Breast epithelium (tissue), 4 donors: ENCODE results near the gene CCSER1. TPM values are rescaled to one million over a fixed set of nuclear protein-coding genes. Genes with fewer than 3 reads are reported as not detected.

Experiments
- DNase-seq, 2 donors: peaks; one replicate each; pipeline ENCODE4 v3.0.0-alpha.2; 2019; ENCODE audit warnings: low spot score in 2 of 2
- H3K27ac ChIP-seq, 2 donors: fragments of 200-600 bp; sonication (generic) in 1 of 2; one replicate each; pipeline ENCODE4 v1.5.1; 2016 to 2019; ENCODE audit warnings: mild to moderate bottlenecking in 1 of 2
- H3K27me3 ChIP-seq, 2 donors: fragments of 200-600 bp; sonication (generic) in 1 of 2; one replicate each; pipeline versions ENCODE4 v1.5.1 to v1.6.0; 2017 to 2019; ENCODE audit warnings: control low read depth in 1 of 2, mild to moderate bottlenecking in 1 of 2
- H3K36me3 ChIP-seq: fragments of 200-600 bp; one replicate; pipeline ENCODE4 v1.5.1; 2019
- H3K4me1 ChIP-seq, 2 donors: fragments of 200-600 bp; sonication (generic); one replicate each; pipeline ENCODE4 v1.5.1; 2016 to 2019; ENCODE audit warnings: control low read depth in 1 of 2
- H3K4me3 ChIP-seq, 3 donors: fragments of 200-600 bp; sonication (generic); 1 replicate in 2 of 3; 2 replicates in 1 of 3; pipeline ENCODE4 v1.5.1; 2016 to 2019; ENCODE audit warnings: mild to moderate bottlenecking in 3 of 3, moderate library complexity in 2 of 3
- H3K9me3 ChIP-seq, 2 donors: fragments of 200-600 bp; sonication (generic) in 1 of 2; one replicate each; pipeline ENCODE4 v1.5.1; 2016 to 2019; ENCODE audit warnings: control low read depth in 1 of 2
- CTCF ChIP-seq, 3 donors: fragments of 450-650 bp; IDR thresholded peaks; one replicate each; pipeline ENCODE4 v1.5.1; 2016 to 2017; ENCODE audit warnings: antibody characterized with exemption in 3 of 3, mild to moderate bottlenecking in 3 of 3, moderate library complexity in 3 of 3
- POLR2A ChIP-seq: fragments of 450-650 bp; IDR thresholded peaks from one replicate; pipeline ENCODE4 v1.6.1; 2016; ENCODE audit warnings: antibody characterized with exemption, mild to moderate bottlenecking, moderate library complexity
- POLR2AphosphoS5 ChIP-seq, 3 donors: sonication (generic); formaldehyde crosslinking; IDR thresholded peaks; one replicate each; pipeline ENCODE4 v1.6.1; 2017; ENCODE audit warnings: antibody characterized with exemption in 3 of 3
- intact Hi-C: fragments of 100-400 bp; cut with DNase I; formaldehyde crosslinking; loops from one replicate; pipeline ENCODE4 v1.15.1; 2023; ENCODE audit warnings: low total_unique reads
- total RNA-seq, 3 donors: library from RNA; depleted of rRNA; stranded (reverse); fragments of >200 nt; gene quantifications; one replicate each; pipeline ENCODE4 v1.1.0, GENCODE V29; 2016

The CCSER1 gene
- total RNA-seq, 3 donors from 2014 or later, result 6.4 to 73.3 (median 55.7) TPM

GRCh38 chr4:90219822-90220221, 92.6 kb downstream of the CCSER1 start:
- DNase-seq, result no peak
- intact Hi-C loops, result no loop called here
- Histone ChIP-seq H3K27ac (no peak overlapping the region), H3K36me3 (no peaks in the 10 kb centered on the region), H3K4me3 (no peak overlapping the region), H3K27me3 (no peaks in the 10 kb centered on the region), H3K4me1 (no peaks in the 10 kb centered on the region), H3K9me3 (no peaks in the 10 kb centered on the region)
- TF ChIP-seq POLR2A, result no peak
- no peak for TF ChIP-seq POLR2AphosphoS5 (IDR thresholded peaks at IDR 0.05)
- TF ChIP-seq CTCF (IDR thresholded peaks at IDR 0.05), result no peak

GRCh38 chr4:90220459-90220858, 93.3 kb downstream of the CCSER1 start:
- Histone ChIP-seq H3K27ac (no peak overlapping the region), H3K9me3 (no peaks in the 10 kb centered on the region), H3K4me3 (no peak overlapping the region), H3K4me1 (no peaks in the 10 kb centered on the region), H3K27me3 (no peaks in the 10 kb centered on the region), H3K36me3 (no peaks in the 10 kb centered on the region)
- TF ChIP-seq POLR2AphosphoS5 (IDR thresholded peaks at IDR 0.05) (no peak), POLR2A (no peak), CTCF (IDR thresholded peaks at IDR 0.05) (no peak)
- DNase-seq, result no peak
- intact Hi-C loops, result no loop called here

- intact Hi-C loops, result no loop called here
- Histone ChIP-seq H3K4me1 (no peaks in the 10 kb centered on the region), H3K36me3 (no peaks in the 10 kb centered on the region), H3K4me3 (no peak overlapping the region), H3K27ac (no peak overlapping the region), H3K27me3 (no peaks in the 10 kb centered on the region), H3K9me3 (no peaks in the 10 kb centered on the region)
- DNase-seq, result no peak
- TF ChIP-seq CTCF (IDR thresholded peaks at IDR 0.05) (no peak), POLR2A (no peak), POLR2AphosphoS5 (IDR thresholded peaks at IDR 0.05) (no peak)
Observed at GRCh38 chr4:90226734-90227133, 99.5 kb downstream of the CCSER1 start.

GRCh38 chr4:90227177-90227576, 100.0 kb downstream of the CCSER1 start:
- H3K27me3 ChIP-seq, result no peaks in the 10 kb centered on the region
- H3K9me3 ChIP-seq, result no peaks in the 10 kb centered on the region
- H3K4me3 ChIP-seq, result no peak overlapping the region
- TF ChIP-seq POLR2A (no peak), CTCF (IDR thresholded peaks at IDR 0.05) (no peak), POLR2AphosphoS5 (IDR thresholded peaks at IDR 0.05) (no peak)
- no peaks in the 10 kb centered on the region for H3K4me1 ChIP-seq
- no peak overlapping the region for H3K27ac ChIP-seq
- intact Hi-C loops, result no loop called here
- no peaks in the 10 kb centered on the region for H3K36me3 ChIP-seq
- no peak for DNase-seq

GRCh38 chr4:90234916-90235547, 107.8 kb downstream of the CCSER1 start:
- DNase-seq, result no peak
- H3K4me1 ChIP-seq, result no peaks in the 10 kb centered on the region

More at GRCh38 chr4:90234916-90235547, 107.8 kb downstream of the CCSER1 start:
- intact Hi-C loops, result no loop called here
- Histone ChIP-seq H3K27me3 (no peaks in the 10 kb centered on the region), H3K27ac (peak overlapping the region in 1 of 2 donors; percentile 33), H3K36me3 (no peaks in the 10 kb centered on the region), H3K9me3 (no peaks in the 10 kb centered on the region), H3K4me3 (peak overlapping the region in 1 of 3 donors; percentile 18)
- no peak for TF ChIP-seq CTCF (IDR thresholded peaks at IDR 0.05)
- TF ChIP-seq POLR2AphosphoS5 (IDR thresholded peaks at IDR 0.05), result no peak
- no peak for TF ChIP-seq POLR2A
